ENCODE data around the gene KAZN.

The KAZN gene

DNA sequence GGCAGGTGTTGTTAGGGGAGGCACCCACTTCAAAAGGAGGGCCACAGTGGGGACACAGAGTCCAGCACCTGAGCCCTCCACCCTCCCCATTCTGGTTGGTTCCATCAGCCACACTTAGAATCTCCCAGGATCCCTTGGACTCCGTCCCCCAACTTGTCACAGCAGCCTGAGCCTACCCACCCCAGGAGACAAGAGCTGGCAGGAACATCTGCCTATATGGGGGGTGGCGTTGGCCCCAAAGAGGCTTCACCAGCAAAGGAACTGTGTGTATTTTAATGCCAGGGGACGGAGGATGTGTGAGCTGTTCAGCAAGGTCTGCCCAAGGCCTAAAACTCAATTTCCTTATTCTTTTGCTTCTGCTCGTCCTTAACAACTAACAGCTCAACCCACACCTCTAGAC lies 468.7 kb downstream of the KAZN start:
- in situ Hi-C loops (cut with MboI; ENCODE audit: low sequenced_read_pairs, unreplicated experiment), result no loop called here
- DNase-seq (ENCODE audit: low spot score), result no peak

DNA sequence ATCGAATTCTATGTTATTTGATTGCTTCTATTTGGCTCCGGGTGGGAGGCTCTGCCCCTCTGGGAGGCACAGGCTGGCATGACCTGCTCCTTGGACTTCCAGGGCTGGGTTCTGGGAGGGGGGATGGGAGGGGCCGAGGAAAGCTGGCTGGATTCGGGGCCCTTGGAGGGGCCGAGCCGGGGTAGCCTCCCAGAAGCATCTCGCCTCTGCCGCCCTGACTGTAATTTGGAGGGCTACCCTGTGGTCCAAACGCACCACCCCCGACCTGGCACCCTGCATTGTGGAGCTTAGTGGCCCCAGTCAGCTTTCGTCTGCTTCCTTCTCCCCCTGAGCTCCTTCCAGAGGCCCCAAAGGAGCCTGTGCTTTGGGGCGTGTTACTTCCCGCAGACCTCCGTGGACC lies 469.7 kb downstream of the KAZN start:
- DNase-seq (ENCODE audit: low spot score), result no peak
- in situ Hi-C loops (cut with MboI; ENCODE audit: low sequenced_read_pairs, unreplicated experiment), result no loop called here
- TF ChIP-seq, protein P1, sequence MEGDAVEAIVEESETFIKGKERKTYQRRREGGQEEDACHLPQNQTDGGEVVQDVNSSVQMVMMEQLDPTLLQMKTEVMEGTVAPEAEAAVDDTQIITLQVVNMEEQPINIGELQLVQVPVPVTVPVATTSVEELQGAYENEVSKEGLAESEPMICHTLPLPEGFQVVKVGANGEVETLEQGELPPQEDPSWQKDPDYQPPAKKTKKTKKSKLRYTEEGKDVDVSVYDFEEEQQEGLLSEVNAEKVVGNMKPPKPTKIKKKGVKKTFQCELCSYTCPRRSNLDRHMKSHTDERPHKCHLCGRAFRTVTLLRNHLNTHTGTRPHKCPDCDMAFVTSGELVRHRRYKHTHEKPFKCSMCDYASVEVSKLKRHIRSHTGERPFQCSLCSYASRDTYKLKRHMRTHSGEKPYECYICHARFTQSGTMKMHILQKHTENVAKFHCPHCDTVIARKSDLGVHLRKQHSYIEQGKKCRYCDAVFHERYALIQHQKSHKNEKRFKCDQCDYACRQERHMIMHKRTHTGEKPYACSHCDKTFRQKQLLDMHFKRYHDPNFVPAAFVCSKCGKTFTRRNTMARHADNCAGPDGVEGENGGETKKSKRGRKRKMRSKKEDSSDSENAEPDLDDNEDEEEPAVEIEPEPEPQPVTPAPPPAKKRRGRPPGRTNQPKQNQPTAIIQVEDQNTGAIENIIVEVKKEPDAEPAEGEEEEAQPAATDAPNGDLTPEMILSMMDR (IDR thresholded peaks at IDR 0.05; ENCODE audit: borderline replicate concordance, control extremely low read depth, extremely low read depth, insufficient read depth, missing control alignments), result no peak

More for the DNA sequence above, 468.7 kb downstream of the KAZN start:
- TF ChIP-seq, protein P1 (IDR thresholded peaks at IDR 0.05; ENCODE audit: borderline replicate concordance, control extremely low read depth, extremely low read depth, insufficient read depth, missing control alignments), result no peak

DNA sequence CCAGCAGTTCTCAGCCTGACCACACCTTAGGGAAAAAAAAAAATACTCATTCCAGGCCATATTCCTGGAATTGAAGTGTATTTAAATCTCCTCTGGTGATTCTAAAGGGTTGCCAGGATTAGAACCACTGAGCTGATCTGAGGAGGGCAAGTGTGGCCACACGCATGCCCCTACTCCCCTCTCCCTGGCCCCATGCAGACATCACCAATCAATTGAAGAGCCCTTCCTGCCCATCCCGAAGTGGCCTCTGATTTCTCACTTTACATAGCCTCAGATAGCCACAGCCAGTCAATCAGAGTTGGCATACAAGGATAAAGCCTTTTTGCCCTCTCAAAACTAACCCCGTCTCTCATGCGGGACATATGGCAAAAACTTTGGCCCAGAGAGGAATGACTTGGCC lies 470.5 kb downstream of the KAZN start:
- TF ChIP-seq, protein P1 (IDR thresholded peaks at IDR 0.05; ENCODE audit: borderline replicate concordance, control extremely low read depth, extremely low read depth, insufficient read depth, missing control alignments), result no peak
- in situ Hi-C loops (cut with MboI; ENCODE audit: low sequenced_read_pairs, unreplicated experiment), result no loop called here
- no peak for DNase-seq (ENCODE audit: low spot score)

DNA sequence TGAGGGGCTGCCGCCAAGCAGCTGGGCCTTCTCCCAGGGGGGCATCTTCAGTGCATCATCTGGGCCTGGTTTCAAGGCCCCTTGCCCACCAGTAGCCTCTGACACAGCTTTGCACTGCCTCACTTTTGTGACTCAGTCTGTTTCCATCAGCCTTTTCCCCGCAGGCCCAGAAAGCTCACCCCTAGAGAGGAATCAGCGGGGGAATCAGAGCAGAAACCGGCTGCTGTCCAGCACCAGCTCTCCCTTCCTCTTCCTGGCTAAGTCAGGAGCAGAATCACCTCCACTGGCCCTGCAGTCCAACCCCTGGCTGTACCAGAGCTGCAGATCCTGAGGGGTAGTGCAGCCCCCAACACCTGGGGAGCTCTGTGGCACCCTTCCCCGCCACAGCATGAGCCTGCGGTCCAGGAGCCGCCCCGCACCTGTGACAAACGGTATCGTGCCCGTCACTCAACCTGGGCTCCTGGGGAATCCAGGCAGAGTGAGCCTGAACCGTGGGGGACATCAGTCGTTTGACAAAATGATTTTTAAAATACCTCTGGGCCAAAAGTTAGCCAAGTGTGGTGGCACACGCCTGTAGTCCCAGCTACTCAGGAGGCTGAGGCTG lies 471.8 kb downstream of the KAZN start:
- TF ChIP-seq, protein P1 (IDR thresholded peaks at IDR 0.05; ENCODE audit: borderline replicate concordance, control extremely low read depth, extremely low read depth, insufficient read depth, missing control alignments), result no peak
- in situ Hi-C loops (cut with MboI; ENCODE audit: low sequenced_read_pairs, unreplicated experiment), result no loop called here
- no peak for DNase-seq (ENCODE audit: low spot score)

DNA sequence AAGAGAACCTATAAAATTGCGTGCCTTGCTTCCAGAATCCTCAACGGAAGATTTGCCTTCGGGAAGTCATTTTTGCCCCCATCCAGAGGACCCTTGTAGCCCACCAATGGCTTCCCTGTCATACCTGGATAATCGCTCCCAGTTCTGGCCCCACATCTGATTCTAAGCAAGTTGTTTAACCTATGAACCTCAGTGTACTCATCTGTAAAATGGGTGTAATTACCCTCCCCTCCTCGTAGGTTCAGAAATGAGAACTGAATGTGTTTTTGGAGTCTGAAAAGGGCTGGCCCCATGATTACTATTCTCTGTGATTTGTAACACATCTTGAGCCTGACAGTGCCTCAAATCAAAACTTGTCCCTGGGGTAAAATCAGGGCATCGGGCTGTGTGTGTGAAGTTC lies 473.5 kb downstream of the KAZN start:
- TF ChIP-seq, protein P1 (IDR thresholded peaks at IDR 0.05; ENCODE audit: borderline replicate concordance, control extremely low read depth, extremely low read depth, insufficient read depth, missing control alignments), result no peak
- in situ Hi-C loops (cut with MboI; ENCODE audit: low sequenced_read_pairs, unreplicated experiment), result no loop called here
- no peak for DNase-seq (ENCODE audit: low spot score)

DNA sequence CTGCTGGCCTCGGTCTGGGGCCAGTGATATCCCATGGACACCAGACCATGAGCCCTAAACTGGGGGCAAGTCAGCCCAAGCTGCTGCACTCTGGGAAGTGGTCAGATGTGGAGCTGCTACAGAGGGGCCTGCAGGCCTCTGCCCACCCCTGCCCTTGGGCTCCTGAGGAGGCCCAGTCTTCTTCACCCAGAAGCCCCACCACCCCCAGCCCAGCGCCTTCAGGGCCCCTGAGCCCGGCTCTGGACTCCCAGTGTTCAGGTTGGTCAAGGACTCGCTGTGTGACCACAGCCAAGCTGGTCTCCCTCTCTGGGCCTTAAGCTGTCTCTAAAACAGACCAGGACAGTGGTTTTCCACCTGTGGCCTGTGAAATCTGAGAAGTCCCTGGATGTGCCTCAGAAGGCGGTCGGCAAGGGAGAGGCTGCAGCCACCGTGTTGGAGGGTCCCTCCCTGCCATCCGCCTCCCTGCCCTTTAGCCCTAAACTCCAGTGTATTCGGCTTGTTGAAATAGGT lies 475.4 kb downstream of the KAZN start:
- no peak for DNase-seq (ENCODE audit: low spot score)
- in situ Hi-C loops (cut with MboI; ENCODE audit: low sequenced_read_pairs, unreplicated experiment), result no loop called here
- TF ChIP-seq, protein P1 (IDR thresholded peaks at IDR 0.05; ENCODE audit: borderline replicate concordance, control extremely low read depth, extremely low read depth, insufficient read depth, missing control alignments), result no peak
